MM.1S (cell line): Measurements from ENCODE around the gene C12orf56.

Experiments
- CTCF ChIP-seq: fragments of 300-600 bp; sonication (generic); IDR thresholded peaks from 2 replicates; pipeline ENCODE4 v1.5.1; 2016; ENCODE audit warnings: antibody characterized with exemption, low read length, mixed read lengths
- EZH2 ChIP-seq: fragments of 300-600 bp; sonication (generic); optimal IDR thresholded peaks from 2 replicates; pipeline ENCODE3; 2017; ENCODE audit warnings: low read depth, mild to moderate bottlenecking, antibody characterized with exemption, low read length, mixed read lengths
- EZH2phosphoT487 ChIP-seq: fragments of 300-600 bp; sonication (generic); IDR thresholded peaks from 2 replicates; pipeline ENCODE4 v1.6.1; 2018; ENCODE audit warnings: antibody characterized with exemption, low read length

- no peak for TF ChIP-seq CTCF
- TF ChIP-seq EZH2 = no peak
- TF ChIP-seq EZH2phosphoT487 = no peak
Observed at GRCh38 chr12:64225626-64226025, 164.9 kb downstream of the C12orf56 start.
